Ascending aorta (tissue), 2 donors: ENCODE data around the gene LTA4H. TPM values are rescaled to one million over a fixed set of nuclear protein-coding genes. Genes with fewer than 3 reads are reported as not detected.

Experiments
- DNase-seq, 2 donors: peaks; one replicate each; pipeline ENCODE4 v3.0.0-alpha.2; 2019; ENCODE audit warnings: low spot score in 2 of 2
- H3K27ac ChIP-seq, 2 donors: fragments of 200-600 bp; sonication (generic); one replicate each; pipeline ENCODE4 v1.5.1; 2016 to 2017; ENCODE audit warnings: mild to moderate bottlenecking in 1 of 2
- H3K27me3 ChIP-seq: fragments of 200-600 bp; sonication (generic); one replicate; pipeline ENCODE4 v1.5.1; 2017
- H3K36me3 ChIP-seq, 2 donors: fragments of 200-600 bp; sonication (generic); one replicate each; pipeline ENCODE4 v1.5.1; 2016
- H3K4me1 ChIP-seq, 2 donors: fragments of 200-600 bp; sonication (generic); one replicate each; pipeline ENCODE4 v1.5.1; 2016 to 2017; ENCODE audit warnings: mild to moderate bottlenecking in 1 of 2
- H3K4me3 ChIP-seq, 2 donors: fragments of 200-600 bp; sonication (generic); one replicate each; pipeline ENCODE4 v1.5.1; 2016 to 2017; ENCODE audit warnings: mild to moderate bottlenecking in 1 of 2
- H3K9me3 ChIP-seq, 2 donors: fragments of 200-600 bp; sonication (generic); one replicate each; pipeline ENCODE4 v1.5.1; 2016
- intact Hi-C: fragments of 100-400 bp; cut with DNase I; formaldehyde crosslinking; loops from one replicate; pipeline ENCODE4 v1.15.1; 2023
- total RNA-seq: library from RNA; depleted of rRNA; stranded (reverse); fragments of >200 nt; gene quantifications from one replicate; pipeline ENCODE4 v1.1.0, GENCODE V29; 2016
- TF ChIP-seq, protein P1 (sequence below), 3 experiments: fragments of 200-600 bp in 2 of 3; fragments of 450-650 bp in 1 of 3; sonication (generic) in 2 of 3; IDR thresholded peaks; one replicate each; pipeline ENCODE4 v1.5.1; 2016 to 2019; ENCODE audit warnings: antibody characterized with exemption in 3 of 3, mild to moderate bottlenecking in 1 of 3, moderate library complexity in 1 of 3

Gene LTA4H
- total RNA-seq, 1 donor from 2014 or later, result 47.3 TPM

DNA sequence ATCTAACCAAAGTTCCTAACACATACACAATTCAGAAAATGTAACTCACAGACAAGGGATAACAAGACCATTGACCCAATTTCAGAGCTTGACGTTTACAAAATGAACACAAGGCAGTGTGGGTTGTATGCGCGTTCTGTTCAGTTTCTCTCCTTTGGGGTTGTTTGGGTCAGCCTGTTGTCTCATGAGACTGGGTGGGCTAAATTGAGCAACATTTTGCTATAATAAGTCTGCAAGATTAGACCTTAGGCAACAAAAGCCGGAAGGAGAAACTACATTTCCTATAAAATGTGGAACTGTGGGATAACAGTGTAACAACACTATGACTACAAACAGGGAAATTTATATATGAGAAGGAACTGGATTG, 18.8 kb upstream of the LTA4H start:
- TF ChIP-seq, protein P1, sequence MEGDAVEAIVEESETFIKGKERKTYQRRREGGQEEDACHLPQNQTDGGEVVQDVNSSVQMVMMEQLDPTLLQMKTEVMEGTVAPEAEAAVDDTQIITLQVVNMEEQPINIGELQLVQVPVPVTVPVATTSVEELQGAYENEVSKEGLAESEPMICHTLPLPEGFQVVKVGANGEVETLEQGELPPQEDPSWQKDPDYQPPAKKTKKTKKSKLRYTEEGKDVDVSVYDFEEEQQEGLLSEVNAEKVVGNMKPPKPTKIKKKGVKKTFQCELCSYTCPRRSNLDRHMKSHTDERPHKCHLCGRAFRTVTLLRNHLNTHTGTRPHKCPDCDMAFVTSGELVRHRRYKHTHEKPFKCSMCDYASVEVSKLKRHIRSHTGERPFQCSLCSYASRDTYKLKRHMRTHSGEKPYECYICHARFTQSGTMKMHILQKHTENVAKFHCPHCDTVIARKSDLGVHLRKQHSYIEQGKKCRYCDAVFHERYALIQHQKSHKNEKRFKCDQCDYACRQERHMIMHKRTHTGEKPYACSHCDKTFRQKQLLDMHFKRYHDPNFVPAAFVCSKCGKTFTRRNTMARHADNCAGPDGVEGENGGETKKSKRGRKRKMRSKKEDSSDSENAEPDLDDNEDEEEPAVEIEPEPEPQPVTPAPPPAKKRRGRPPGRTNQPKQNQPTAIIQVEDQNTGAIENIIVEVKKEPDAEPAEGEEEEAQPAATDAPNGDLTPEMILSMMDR (IDR thresholded peaks at IDR 0.05), result no peak
- DNase-seq, result peak in 1 of 2 donors; percentile 55
- Histone ChIP-seq H3K9me3 (no peaks in the 10 kb centered on the region), H3K36me3 (no peaks in the 10 kb centered on the region), H3K4me3 (no peak overlapping the region), H3K4me1 (no peaks in the 10 kb centered on the region), H3K27ac (peak overlapping the region in 1 of 2 donors; percentile 39), H3K27me3 (no peaks in the 10 kb centered on the region)
- intact Hi-C loops, result no loop called here

DNA sequence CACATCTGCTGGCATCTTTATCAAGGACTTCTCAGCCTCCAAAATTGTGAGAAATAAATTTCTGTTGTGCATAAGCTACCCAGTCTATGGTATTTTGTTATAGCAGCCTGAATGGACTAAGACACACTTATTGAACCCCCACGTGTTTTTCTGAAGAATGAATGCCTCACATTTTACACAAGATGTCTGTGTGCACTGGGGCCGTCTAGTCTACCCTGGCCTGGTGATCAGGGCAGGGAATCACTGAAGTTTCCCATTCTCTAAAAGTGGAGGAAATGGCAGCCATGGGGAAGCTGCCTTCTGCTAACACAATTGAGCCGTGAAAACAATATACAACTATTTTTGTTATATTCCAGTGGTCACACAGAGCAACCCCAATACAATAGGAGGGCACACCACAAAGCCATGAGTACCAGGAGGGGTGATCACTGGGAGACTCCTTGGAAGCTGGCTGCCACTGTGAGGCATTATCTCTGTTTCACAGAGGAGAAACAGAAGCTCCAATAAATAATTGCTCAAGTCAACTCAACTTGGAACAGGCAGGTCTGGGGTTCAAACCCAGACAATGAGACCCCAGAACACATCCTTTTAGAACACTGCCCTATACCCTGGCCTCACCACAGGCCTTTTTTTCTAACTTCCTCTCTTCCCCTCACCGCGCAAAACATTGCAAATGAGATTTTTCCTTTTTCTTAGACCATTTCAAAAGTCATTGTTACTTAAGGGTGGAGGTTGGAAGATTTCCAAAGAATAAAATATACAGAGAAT, 18.3 kb upstream of the LTA4H start:
- Histone ChIP-seq H3K36me3 (no peaks in the 10 kb centered on the region), H3K9me3 (no peaks in the 10 kb centered on the region), H3K4me3 (no peak overlapping the region), H3K4me1 (no peaks in the 10 kb centered on the region), H3K27me3 (no peaks in the 10 kb centered on the region), H3K27ac (peak overlapping the region in 1 of 2 donors; percentile 39)
- DNase-seq, result no peak
- intact Hi-C loops, result no loop called here
- TF ChIP-seq, protein P1 (IDR thresholded peaks at IDR 0.05), result no peak

DNA sequence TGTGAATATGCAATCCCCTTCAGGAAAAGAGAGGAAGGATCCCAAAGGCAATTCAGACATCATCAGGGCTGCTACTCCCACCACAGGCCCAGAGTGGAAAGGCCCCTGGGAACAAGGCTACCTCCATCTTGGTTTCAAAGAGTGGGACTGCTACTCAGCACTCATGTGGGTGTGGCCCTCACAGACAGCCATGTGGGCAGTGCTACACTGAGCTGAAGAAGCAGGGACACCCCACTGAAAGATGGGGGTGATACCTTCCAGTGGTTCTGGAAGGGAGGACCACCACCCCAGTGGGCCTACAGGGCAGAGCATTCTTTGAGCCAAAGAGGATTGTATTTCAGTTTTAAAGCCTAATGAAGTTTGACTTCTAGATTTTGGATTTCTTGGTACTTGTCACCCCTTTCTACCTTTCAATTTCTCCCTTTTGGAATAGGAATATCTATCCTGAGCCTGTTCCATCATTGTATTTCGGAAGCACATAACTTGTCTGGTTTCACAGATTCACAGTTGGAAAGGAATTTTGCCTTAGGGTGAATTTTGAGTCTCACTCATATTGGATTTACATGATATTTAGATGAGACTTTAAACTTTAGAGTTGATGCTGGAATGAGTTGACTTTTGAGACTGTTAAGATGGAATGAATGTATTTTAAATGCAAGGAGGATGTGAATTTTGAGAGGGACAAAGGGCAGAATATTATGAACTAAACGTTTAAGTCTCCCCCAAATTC, 16.5 kb upstream of the LTA4H start:
- Histone ChIP-seq H3K27me3 (no peaks in the 10 kb centered on the region), H3K4me3 (no peak overlapping the region), H3K36me3 (no peaks in the 10 kb centered on the region), H3K4me1 (peaks cover 0 to 9% of the 10 kb centered on the region in 2 donors), H3K27ac (no peak overlapping the region), H3K9me3 (no peaks in the 10 kb centered on the region)
- TF ChIP-seq, protein P1 (IDR thresholded peaks at IDR 0.05), result no peak
- no peak for DNase-seq
- intact Hi-C loops, result no loop called here

DNA sequence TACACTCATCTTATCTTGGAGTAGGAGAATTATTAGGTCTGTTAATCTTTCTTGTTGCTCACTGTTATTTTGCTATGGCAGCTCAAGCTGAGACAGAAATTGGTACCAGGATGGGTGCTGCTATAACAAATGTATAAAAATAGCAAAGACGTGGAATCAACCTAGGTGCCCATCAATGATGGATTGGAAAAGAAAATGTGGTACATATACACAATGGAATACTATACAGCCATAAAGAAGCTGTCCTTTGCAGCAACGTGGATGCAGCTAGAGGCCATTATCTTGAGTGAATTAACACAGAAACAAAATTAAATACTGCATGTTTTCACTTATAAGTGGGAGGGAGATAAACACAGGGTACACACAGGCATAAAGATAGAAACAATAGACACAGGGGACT, 14.8 kb upstream of the LTA4H start:
- intact Hi-C loops, result no loop called here
- Histone ChIP-seq H3K4me1 (peaks cover 0 to 9% of the 10 kb centered on the region in 2 donors), H3K9me3 (no peaks in the 10 kb centered on the region), H3K4me3 (no peak overlapping the region), H3K27me3 (no peaks in the 10 kb centered on the region), H3K27ac (no peak overlapping the region), H3K36me3 (no peaks in the 10 kb centered on the region)
- DNase-seq, result no peak
- TF ChIP-seq, protein P1 (IDR thresholded peaks at IDR 0.05), result no peak

DNA sequence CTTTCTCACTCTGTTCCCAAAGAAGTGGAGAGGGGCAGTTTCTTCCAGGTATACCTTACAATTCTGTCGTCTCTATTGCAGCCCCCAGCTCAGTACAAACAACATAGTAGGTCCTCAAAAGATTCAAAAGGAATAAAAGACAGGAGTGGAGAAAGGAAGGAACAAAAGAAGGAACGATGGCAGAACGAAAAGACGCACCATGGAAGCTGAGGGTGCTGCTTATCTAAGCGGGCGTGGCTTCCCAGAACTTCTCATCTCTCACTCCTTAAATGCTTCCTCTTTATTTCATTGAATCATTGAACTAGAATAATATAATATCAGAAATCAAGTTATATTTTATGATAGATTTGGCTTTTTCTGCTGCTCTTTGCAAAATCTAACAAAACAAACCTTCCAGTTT, 13.7 kb upstream of the LTA4H start:
- intact Hi-C loops, result no loop called here
- Histone ChIP-seq H3K27me3 (no peaks in the 10 kb centered on the region), H3K9me3 (no peaks in the 10 kb centered on the region), H3K36me3 (no peaks in the 10 kb centered on the region), H3K4me3 (no peak overlapping the region), H3K4me1 (peaks cover 0 to 9% of the 10 kb centered on the region in 2 donors), H3K27ac (no peak overlapping the region)
- DNase-seq, result no peak
- TF ChIP-seq, protein P1 (IDR thresholded peaks at IDR 0.05), result no peak
